CD4-positive, alpha-beta memory T cell (primary cell): ENCODE measurements around the gene TFIP11. TPM values are rescaled to one million over a fixed set of nuclear protein-coding genes. Genes with fewer than 3 reads are reported as not detected.

ENCODE experiments used
- CTCF ChIA-PET: fragments of 350-600 bp; sonication (Branson Sonifier 250); formaldehyde crosslinking; loops from one replicate; lab custom pipeline; 2021; ENCODE audit warnings: inconsistent platforms; ENCODE audit not compliant: partially characterized antibody; lab: Charles Lee
- POLR2A ChIA-PET: fragments of 350-600 bp; sonication (Branson Sonifier 250); formaldehyde crosslinking; loops from one replicate; lab custom pipeline; 2021; ENCODE audit not compliant: partially characterized antibody; lab: Charles Lee
- DNase-seq, 5 donors: peaks; one replicate each; pipeline versions ENCODE4 v3.0.0 to v3.0.0-alpha.2; 2020 to 2022; ENCODE audit warnings: mixed read lengths in 1 of 5
- H3K27ac ChIP-seq: one replicate; pipeline ENCODE4 v1.7.0; 2013; ENCODE audit warnings: low read depth, low read length
- H3K27me3 ChIP-seq: 2 replicates; pipeline ENCODE4 v1.7.0; 2013; ENCODE audit warnings: mild to moderate bottlenecking, low read length, moderate library complexity; ENCODE audit not compliant: insufficient read depth
- H3K36me3 ChIP-seq: 2 replicates; pipeline ENCODE4 v1.7.0; 2013; ENCODE audit warnings: mild to moderate bottlenecking, low read length, moderate library complexity; ENCODE audit not compliant: insufficient read depth
- H3K4me1 ChIP-seq: 2 replicates; pipeline ENCODE4 v1.7.0; 2013; ENCODE audit warnings: mild to moderate bottlenecking, low read length, moderate library complexity; ENCODE audit not compliant: insufficient read depth
- H3K4me3 ChIP-seq, 2 donors: one replicate each; pipeline ENCODE4 v1.7.0; 2013; ENCODE audit warnings: low read length in 2 of 2, mild to moderate bottlenecking in 1 of 2
- H3K9me3 ChIP-seq, 2 donors: one replicate each; pipeline ENCODE4 v1.7.0; 2013; ENCODE audit warnings: low read length in 2 of 2, control low read depth in 1 of 2; ENCODE audit not compliant: control insufficient read depth in 1 of 2
- H3K27ac Mint-ChIP-seq, 7 donors: one replicate each; pipeline ENCODE4 v1.8.0; 2020 to 2021; ENCODE audit warnings: mixed read lengths in 7 of 7, mild to moderate bottlenecking in 6 of 7, inconsistent platforms in 3 of 7, moderate library complexity in 3 of 7
- H3K27me3 Mint-ChIP-seq, 2 donors: one replicate each; pipeline ENCODE4 v1.8.0; 2020 to 2021; ENCODE audit warnings: mixed read lengths in 2 of 2
- H3K36me3 Mint-ChIP-seq, 2 donors: one replicate each; pipeline ENCODE4 v1.8.0; 2020 to 2021; ENCODE audit warnings: mixed read lengths in 2 of 2, inconsistent platforms in 1 of 2, mild to moderate bottlenecking in 1 of 2
- H3K4me1 Mint-ChIP-seq, 4 donors: one replicate each; pipeline ENCODE4 v1.8.0; 2020 to 2021; ENCODE audit warnings: mixed read lengths in 4 of 4, mild to moderate bottlenecking in 1 of 4
- H3K4me3 Mint-ChIP-seq, 8 donors: one replicate each; pipeline ENCODE4 v1.8.0; 2020 to 2021; ENCODE audit warnings: mixed read lengths in 8 of 8, mild to moderate bottlenecking in 7 of 8, moderate library complexity in 6 of 8, inconsistent platforms in 3 of 8
- H3K9me3 Mint-ChIP-seq, 8 donors: one replicate each; pipeline ENCODE4 v1.8.0; 2020 to 2021; ENCODE audit warnings: mixed read lengths in 8 of 8, mild to moderate bottlenecking in 5 of 8, inconsistent platforms in 3 of 8, moderate library complexity in 1 of 8
- intact Hi-C: fragments of 100-400 bp; cut with micrococcal nuclease; formaldehyde crosslinking; loops from one replicate; pipeline ENCODE4 v1.15.1; 2023
- polyA plus RNA-seq, 2 donors: library from polyadenylated mRNA; unstranded; fragments of 300-500 nt; fragmentation: Illumina TruSeq; gene quantifications; one replicate each; pipeline ENCODE4 v1.2.3, GENCODE V29; 2021
- total RNA-seq, 2 experiments: library from RNA; stranded (reverse); gene quantifications; one replicate each; pipeline ENCODE4 v1.2.3, GENCODE V29; 2021

The TFIP11 gene
- total and polyA plus RNA-seq, 4 experiments from 2014 or later = 22.2 to 74.5 (median 59.0) TPM

DNA sequence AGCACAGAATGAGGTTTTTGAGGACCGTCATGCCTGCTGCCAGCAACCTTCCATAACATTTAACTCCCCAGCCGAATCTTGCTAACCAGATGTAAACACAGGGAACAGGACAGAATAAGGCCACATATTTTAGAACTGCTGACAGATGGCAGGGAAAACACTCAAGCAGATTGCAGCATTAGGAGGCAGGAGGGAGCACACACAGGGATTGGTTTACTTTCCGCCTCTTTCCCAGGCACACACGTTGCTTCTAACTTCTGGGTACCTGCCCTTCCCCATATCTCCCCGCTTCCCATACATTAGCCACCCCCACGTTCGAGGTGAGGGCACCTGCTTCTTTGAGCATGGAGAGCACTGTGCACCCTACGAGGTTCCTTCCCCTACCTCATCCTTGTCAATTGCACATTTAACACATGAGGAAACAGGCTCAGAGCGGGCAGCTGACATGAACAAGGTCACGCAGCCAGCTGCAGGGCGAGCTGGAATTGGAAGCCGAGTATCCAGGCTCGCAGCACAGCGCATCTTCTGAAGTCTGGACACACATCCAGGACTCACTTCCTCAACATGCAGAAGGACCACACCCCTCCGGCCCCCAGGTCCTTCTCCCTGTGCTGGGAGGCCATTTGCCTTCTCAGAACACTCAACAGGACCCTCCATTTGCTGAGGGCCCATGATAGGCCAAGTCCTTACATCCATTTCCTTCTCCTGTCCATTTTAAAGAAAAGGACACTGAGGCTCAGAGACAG is 64.5 kb downstream of the TFIP11 start:
- peak overlapping the region in 3 of 7 donors; percentile 2 to 83 (median 24) for H3K27ac Mint-ChIP-seq
- peaks cover 7% of the 10 kb centered on the region for H3K36me3 ChIP-seq
- ChIA-PET POLR2A (no interaction called here), CTCF (no interaction called here)
- DNase-seq = no peak
- no peaks in the 10 kb centered on the region for H3K27me3 Mint-ChIP-seq
- peaks cover 0 to 5% (median 0%) of the 10 kb centered on the region in 4 donors for H3K4me1 Mint-ChIP-seq
- H3K4me3 ChIP-seq = no peak overlapping the region
- no peaks in the 10 kb centered on the region for H3K9me3 Mint-ChIP-seq
- no peak overlapping the region for H3K27ac ChIP-seq
- H3K36me3 Mint-ChIP-seq = peaks cover 21 to 26% of the 10 kb centered on the region in 2 donors
- no peak overlapping the region for H3K4me3 Mint-ChIP-seq
- no peaks in the 10 kb centered on the region for H3K4me1 ChIP-seq
- H3K27me3 ChIP-seq = no peaks in the 10 kb centered on the region
- H3K9me3 ChIP-seq = no peaks in the 10 kb centered on the region
- intact Hi-C loops = no loop called here

DNA sequence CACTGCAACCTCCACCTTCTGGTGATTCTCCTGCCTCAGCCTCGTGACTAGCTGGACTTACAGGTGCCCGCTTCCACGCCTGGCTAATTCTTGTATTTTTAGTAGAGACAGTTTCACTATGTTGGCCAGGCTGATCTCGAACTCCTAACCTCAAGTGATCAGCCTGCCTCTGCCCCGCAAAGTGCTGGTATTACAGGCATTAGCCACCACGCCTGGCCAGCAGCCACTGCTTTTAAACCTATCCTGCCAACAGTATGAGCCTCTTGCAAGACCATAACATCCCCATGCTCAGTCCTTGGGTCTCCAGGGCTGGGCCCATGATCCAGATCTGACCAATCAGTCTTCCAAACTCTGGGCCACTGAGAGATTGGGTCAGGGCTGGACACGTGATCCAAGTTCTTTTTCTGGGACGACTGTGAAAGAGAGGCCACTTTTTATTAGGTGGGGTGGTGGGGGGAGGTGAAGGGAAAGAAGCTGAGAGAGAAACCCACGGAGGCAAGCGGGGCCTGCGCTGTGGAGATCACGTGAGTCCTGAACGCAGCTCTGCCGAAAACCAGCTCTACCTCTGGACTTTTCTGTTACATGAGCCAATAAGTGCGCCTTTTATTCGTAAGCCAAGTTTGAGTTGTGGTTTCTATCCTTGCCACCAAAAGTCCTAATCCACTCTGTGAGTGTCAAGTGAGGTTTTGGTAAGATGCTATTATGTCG is 65.3 kb downstream of the TFIP11 start:
- intact Hi-C loops = no loop called here
- DNase-seq = no peak
- Mint-ChIP-seq H3K9me3 (no peaks in the 10 kb centered on the region), H3K4me1 (peaks cover 0 to 10% (median 0%) of the 10 kb centered on the region in 4 donors), H3K27me3 (no peaks in the 10 kb centered on the region), H3K4me3 (no peak overlapping the region), H3K36me3 (peaks cover 13 to 18% of the 10 kb centered on the region in 2 donors), H3K27ac (peak overlapping the region in 3 of 7 donors; percentile 60 to 85 (median 83))
- no peaks in the 10 kb centered on the region for H3K36me3 ChIP-seq
- H3K27me3 ChIP-seq = no peaks in the 10 kb centered on the region
- no peak overlapping the region for H3K27ac ChIP-seq
- ChIA-PET POLR2A (no interaction called here), CTCF (no interaction called here)
- H3K4me1 ChIP-seq = no peaks in the 10 kb centered on the region
- no peaks in the 10 kb centered on the region for H3K9me3 ChIP-seq
- no peak overlapping the region for H3K4me3 ChIP-seq

DNA sequence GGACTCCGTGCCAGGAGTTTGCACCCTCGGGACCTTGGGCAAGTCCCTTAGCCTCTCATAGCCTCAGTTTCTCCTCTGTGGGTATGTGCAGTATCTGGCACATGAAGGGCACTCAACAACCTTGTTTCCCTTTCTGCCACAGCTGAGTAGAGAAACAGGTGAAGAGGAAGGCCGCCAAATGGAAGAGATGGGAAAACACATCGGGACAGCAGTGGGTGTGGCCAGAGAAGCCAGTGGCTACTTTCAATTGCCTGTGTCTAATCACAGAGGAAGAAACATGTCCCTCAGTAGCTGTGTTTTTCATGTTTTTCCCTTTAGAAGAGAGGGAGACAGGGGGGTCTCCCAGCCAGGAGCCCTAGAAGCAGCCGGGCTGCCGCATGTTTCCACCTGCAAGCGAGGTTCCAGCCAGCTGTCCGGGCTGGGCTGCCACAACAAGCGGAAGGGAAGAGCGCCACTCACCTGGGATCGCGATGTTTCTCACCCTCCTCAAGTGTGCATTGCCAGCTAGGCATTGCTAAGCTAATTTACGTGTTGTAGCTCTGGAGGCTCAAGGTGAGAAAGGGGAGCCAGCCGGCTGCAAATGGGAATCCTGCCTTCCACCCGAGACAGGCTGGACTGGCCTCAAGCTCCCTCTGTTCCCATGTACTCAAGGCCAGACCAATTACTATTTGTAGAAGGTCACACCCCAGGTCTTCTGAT is 66.5 kb downstream of the TFIP11 start:
- ChIA-PET POLR2A (interaction anchor here (1.1 kb wide), 1 partner anchor 16 kb away, joined by 4 read pairs; no protein-coding TSS in a partner anchor), CTCF (no interaction called here)
- Mint-ChIP-seq H3K4me1 (peaks cover 0 to 10% (median 0%) of the 10 kb centered on the region in 4 donors), H3K4me3 (no peak overlapping the region), H3K36me3 (peaks cover 3 to 8% of the 10 kb centered on the region in 2 donors), H3K9me3 (no peaks in the 10 kb centered on the region), H3K27ac (no peak overlapping the region), H3K27me3 (no peaks in the 10 kb centered on the region)
- H3K4me3 ChIP-seq = no peak overlapping the region
- no peak for DNase-seq
- no peak overlapping the region for H3K27ac ChIP-seq
- H3K4me1 ChIP-seq = no peaks in the 10 kb centered on the region
- no peaks in the 10 kb centered on the region for H3K36me3 ChIP-seq
- no peaks in the 10 kb centered on the region for H3K27me3 ChIP-seq
- H3K9me3 ChIP-seq = no peaks in the 10 kb centered on the region
- intact Hi-C loops = no loop called here

GRCh38 chr22:26444777-26445176 is 67.5 kb downstream of the TFIP11 start:
- ChIA-PET POLR2A (interaction anchor here (1.1 kb wide), 1 partner anchor 15 kb away, joined by 4 read pairs; no protein-coding TSS in a partner anchor), CTCF (no interaction called here)
- no peak overlapping the region for H3K4me3 ChIP-seq
- no peak for DNase-seq
- no peak overlapping the region for H3K4me3 Mint-ChIP-seq
- H3K4me1 ChIP-seq = no peaks in the 10 kb centered on the region
- H3K27me3 ChIP-seq = no peaks in the 10 kb centered on the region
- no peak overlapping the region for H3K27ac ChIP-seq
- peaks cover 0 to 10% (median 0%) of the 10 kb centered on the region in 4 donors for H3K4me1 Mint-ChIP-seq
- H3K9me3 Mint-ChIP-seq = no peaks in the 10 kb centered on the region
- H3K36me3 ChIP-seq = no peaks in the 10 kb centered on the region
- H3K36me3 Mint-ChIP-seq = peaks cover 0 to 3% of the 10 kb centered on the region in 2 donors
- no peaks in the 10 kb centered on the region for H3K9me3 ChIP-seq
- H3K27ac Mint-ChIP-seq = peak overlapping the region in 1 of 7 donors; percentile 27
- H3K27me3 Mint-ChIP-seq = no peaks in the 10 kb centered on the region
- intact Hi-C loops = no loop called here

GRCh38 chr22:26443901-26444690 is 68.2 kb downstream of the TFIP11 start:
- H3K4me1 Mint-ChIP-seq = peaks cover 0 to 10% (median 0%) of the 10 kb centered on the region in 4 donors
- no peak overlapping the region for H3K4me3 Mint-ChIP-seq
- Histone ChIP-seq H3K9me3 (no peaks in the 10 kb centered on the region), H3K4me1 (no peaks in the 10 kb centered on the region), H3K27ac (no peak overlapping the region), H3K27me3 (no peaks in the 10 kb centered on the region), H3K36me3 (no peaks in the 10 kb centered on the region), H3K4me3 (no peak overlapping the region)
- H3K27ac Mint-ChIP-seq = peak overlapping the region in 2 of 7 donors; percentile 15 to 36
- H3K27me3 Mint-ChIP-seq = no peaks in the 10 kb centered on the region
- intact Hi-C loops = no loop called here
- DNase-seq = no peak
- peaks cover 0 to 3% of the 10 kb centered on the region in 2 donors for H3K36me3 Mint-ChIP-seq
- POLR2A ChIA-PET = no interaction called here
- H3K9me3 Mint-ChIP-seq = no peaks in the 10 kb centered on the region
- CTCF ChIA-PET = interaction anchor here (0.6 to 1.2 kb wide), 2 partner anchors 49 to 57 kb away, joined by 3 read pairs; no protein-coding TSS in a partner anchor

GRCh38 chr22:26442086-26442756 is 70.1 kb downstream of the TFIP11 start:
- Histone ChIP-seq H3K9me3 (no peaks in the 10 kb centered on the region), H3K27me3 (no peaks in the 10 kb centered on the region), H3K4me1 (no peaks in the 10 kb centered on the region), H3K27ac (no peak overlapping the region), H3K4me3 (no peak overlapping the region), H3K36me3 (no peaks in the 10 kb centered on the region)
- Mint-ChIP-seq H3K4me1 (peaks cover 0 to 14% (median 2%) of the 10 kb centered on the region in 4 donors), H3K36me3 (peaks cover 0 to 3% of the 10 kb centered on the region in 2 donors), H3K4me3 (no peak overlapping the region), H3K27ac (peak overlapping the region in 3 of 7 donors; percentile 6 to 67 (median 29)), H3K27me3 (no peaks in the 10 kb centered on the region), H3K9me3 (no peaks in the 10 kb centered on the region)
- DNase-seq = no peak
- POLR2A ChIA-PET = interaction anchor here (0.6 to 1.2 kb wide), 2 partner anchors 42 to 230 kb away, joined by 3 to 4 read pairs; partner anchors contain the start of genes HPS4 and SRRD
- CTCF ChIA-PET = no interaction called here
- intact Hi-C loops = no loop called here
